SU-DHL-6 (cell line): ENCODE results near the gene GOLGA8H.
"Not testable (repeated sequence)": the region's sequence is repeated elsewhere in the genome, so short reads cannot be mapped to it uniquely, and the experiment has no call there.

Experiments
- H2AFZ ChIP-seq: fragments of 200-600 bp; sonication (generic); 2 replicates; pipeline ENCODE4 v1.6.1; 2014; ENCODE audit warnings: low read depth, mild to moderate bottlenecking, moderate library complexity, mixed read lengths, antibody characterized with exemption, low read length; ENCODE audit not compliant: severe bottlenecking
- H3F3A ChIP-seq: fragments of 200-600 bp; shearing (Covaris generic); 2 replicates; pipeline ENCODE4 v1.6.0; 2016; ENCODE audit warnings: antibody characterized with exemption, mild to moderate bottlenecking; ENCODE audit not compliant: insufficient read depth
- H3K27ac ChIP-seq: fragments of 200-600 bp; sonication (generic); 2 replicates; pipeline ENCODE4 v1.5.1; 2016; ENCODE audit warnings: low read depth, mild to moderate bottlenecking, low read length, moderate library complexity, mixed read lengths
- H3K27me3 ChIP-seq: fragments of 200-600 bp; sonication (generic), shearing (Covaris generic); 2 replicates; pipeline ENCODE4 v1.6.0; 2014; ENCODE audit warnings: mild to moderate bottlenecking, low read length
- H3K36me3 ChIP-seq: fragments of 200-600 bp; sonication (generic); 2 replicates; pipeline ENCODE4 v1.6.1; 2014; ENCODE audit warnings: mild to moderate bottlenecking, low read length, mixed read lengths
- H3K4me2 ChIP-seq: fragments of 300-600, 200-600 bp; shearing (Covaris generic), sonication (generic); 2 replicates; pipeline ENCODE4 v1.6.0; 2014; ENCODE audit warnings: low read length, low read depth, mild to moderate bottlenecking; ENCODE audit not compliant: poor library complexity, severe bottlenecking
- H3K4me3 ChIP-seq: fragments of 200-600 bp; sonication (generic); 2 replicates; pipeline ENCODE4 v1.5.1; 2014; ENCODE audit warnings: antibody characterized with exemption, low read length, mild to moderate bottlenecking, mixed read lengths; ENCODE audit not compliant: insufficient read depth, poor library complexity, severe bottlenecking
- H3K79me2 ChIP-seq: fragments of 200-600 bp; sonication (generic); 2 replicates; pipeline ENCODE4 v1.6.1; 2014; ENCODE audit warnings: mild to moderate bottlenecking, low read length, moderate library complexity; ENCODE audit not compliant: insufficient read depth
- H3K9ac ChIP-seq: fragments of 200-600 bp; sonication (generic); 2 replicates; pipeline ENCODE4 v1.7.0; 2014; ENCODE audit warnings: mild to moderate bottlenecking, low read length
- H3K9me2 ChIP-seq: fragments of 200-600 bp; sonication (generic); replicated peaks from 2 replicates; pipeline ENCODE4 v1.6.1; 2014; ENCODE audit warnings: low read length; ENCODE audit not compliant: insufficient read depth
- H3K9me3 ChIP-seq: fragments of 200-600 bp; sonication (generic); 2 replicates; pipeline ENCODE4 v1.6.1; 2014; ENCODE audit warnings: low read length, mixed read lengths; ENCODE audit not compliant: insufficient read depth
- H4K20me1 ChIP-seq: fragments of 200-600 bp; sonication (generic); 2 replicates; pipeline ENCODE4 v1.6.1; 2014; ENCODE audit warnings: low read depth, mild to moderate bottlenecking, antibody characterized with exemption, low read length, moderate library complexity, mixed read lengths
- EZH2phosphoT487 ChIP-seq: fragments of 200-600 bp; sonication (generic), shearing (Covaris generic); conservative IDR thresholded peaks from 2 replicates; pipeline ENCODE4 v1.6.1; 2018; ENCODE audit warnings: mild to moderate bottlenecking, antibody characterized with exemption, low read length, moderate library complexity, mixed read lengths
- TF ChIP-seq, protein P1 (sequence below): fragments of 200-600 bp; sonication (generic); IDR thresholded peaks from one replicate; pipeline ENCODE4 v1.5.1; 2017; ENCODE audit warnings: antibody characterized with exemption, mild to moderate bottlenecking, low read length, moderate library complexity; ENCODE audit not compliant: insufficient read depth, poor library complexity, severe bottlenecking

The GOLGA8H gene

DNA sequence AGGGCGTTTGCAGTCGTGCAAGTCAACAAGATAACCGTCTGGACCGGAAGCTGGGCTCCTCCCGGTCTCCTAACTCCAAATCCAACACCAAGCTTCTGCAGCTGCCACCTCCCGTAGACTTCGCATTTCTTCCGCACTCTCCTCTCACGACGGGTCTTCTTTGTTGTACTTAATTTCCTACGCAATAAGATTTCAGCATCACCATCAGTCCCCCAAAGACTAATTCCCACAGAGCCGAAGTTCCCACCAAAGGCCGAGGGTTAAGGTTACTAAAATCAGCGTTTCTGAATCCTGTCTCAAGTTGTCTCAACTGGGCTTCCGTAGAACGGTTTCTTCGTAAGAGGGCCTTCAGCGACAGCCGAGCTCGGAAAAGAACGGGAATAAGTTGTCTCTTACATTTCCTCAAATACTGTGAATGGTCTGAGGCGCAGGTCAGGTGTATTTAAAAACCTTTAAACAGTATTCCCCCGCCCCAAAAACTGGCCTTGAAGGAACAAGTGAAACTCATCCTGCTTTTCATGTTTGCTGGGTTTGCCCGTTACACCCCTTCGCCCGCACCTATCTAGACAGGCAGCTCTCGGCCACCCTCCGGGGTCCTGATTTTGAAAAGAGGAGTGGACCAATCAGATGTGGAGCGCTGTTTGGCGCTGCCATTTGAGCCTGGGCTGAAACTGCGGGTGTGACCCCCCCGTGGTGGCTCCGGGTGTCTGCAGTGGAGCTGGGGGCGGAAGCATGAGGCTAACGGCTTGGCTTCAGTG is 21.8 kb downstream of the GOLGA8H start, which contains the start of gene ARHGAP11B:
Gene ARHGAP11B (plus strand): TSS at position 693 of the 758 bp plus-strand sequence.
- Histone ChIP-seq H3K27ac (peak within 1 kb of the TSS; percentile 93), H3K4me3 (peak within 1 kb of the TSS; percentile 96), H3K9ac (peak within 1 kb of the TSS; percentile 92), H2AFZ (peak within 1 kb of the TSS; percentile 47), H3K79me2 (peaks cover 46% of the 10 kb centered on the region), H3K4me2 (peak within 1 kb of the TSS; percentile 80)
- not testable (repeated sequence) for H3F3A ChIP-seq, H4K20me1 ChIP-seq, H3K27me3 ChIP-seq, H3K36me3 ChIP-seq, H3K9me2 ChIP-seq, H3K9me3 ChIP-seq

- Histone ChIP-seq H3K79me2 (peaks cover 47% of the 10 kb centered on the region), H3K4me2 (peak overlapping the region; percentile 80), H3K9ac (peak overlapping the region; percentile 92), H3K4me3 (peak overlapping the region; percentile 96), H3K27ac (peak overlapping the region; percentile 93)
- H3K36me3 ChIP-seq, H3F3A ChIP-seq, H3K9me3 ChIP-seq, H2AFZ ChIP-seq, H3K9me2 ChIP-seq, H4K20me1 ChIP-seq, H3K27me3 ChIP-seq: not testable (repeated sequence)
These were observed 22.4 kb downstream of the GOLGA8H start for GRCh38 chr15:30626194-30626565.

GRCh38 chr15:30626632-30627031 is 22.8 kb downstream of the GOLGA8H start:
- Histone ChIP-seq H3K27ac (peak overlapping the region; percentile 93), H3K79me2 (peaks cover 47% of the 10 kb centered on the region)
- not testable (repeated sequence) for H3K9me2 ChIP-seq

DNA sequence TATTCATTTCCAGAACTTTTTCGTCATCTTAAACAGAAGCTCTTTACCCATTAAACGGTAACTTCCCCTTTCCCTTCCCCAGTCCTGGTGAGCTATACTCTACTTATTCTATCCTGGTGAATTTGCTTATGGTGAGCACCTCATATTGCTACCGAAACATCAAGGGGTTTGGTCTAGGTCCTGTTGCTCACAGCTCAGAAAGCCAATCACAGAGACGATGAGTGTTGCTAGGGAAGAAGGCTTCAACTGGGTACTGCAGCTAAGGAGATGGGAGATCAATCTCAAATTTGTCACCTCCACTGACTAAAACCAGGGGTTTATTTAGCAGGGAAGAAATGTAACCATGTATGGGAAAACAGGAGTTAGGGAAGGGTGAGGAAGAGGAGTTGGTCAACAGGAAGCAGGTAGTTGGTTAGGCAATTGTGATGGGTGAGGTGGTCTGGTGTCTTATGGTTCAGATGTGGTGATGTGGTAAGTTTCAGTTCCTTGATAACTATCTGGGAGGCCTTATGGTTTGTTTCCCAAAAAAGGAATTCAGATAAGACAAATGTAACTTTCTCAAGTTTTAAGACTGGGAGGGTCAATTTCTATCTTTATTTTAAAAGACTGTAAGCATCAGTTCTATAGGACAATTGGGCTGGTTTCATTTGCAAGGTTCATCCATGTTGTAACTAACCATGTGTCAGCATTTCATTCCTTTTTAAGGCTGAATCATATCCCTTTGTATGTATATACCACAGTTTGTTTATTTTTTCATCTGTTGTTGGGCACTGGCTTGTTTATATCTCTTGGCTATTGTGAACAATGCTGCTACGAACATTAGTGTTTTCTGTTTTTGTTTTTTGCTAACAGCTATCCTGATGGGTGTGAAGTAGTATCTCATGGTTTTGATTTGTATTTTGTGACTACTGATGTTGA is 46.4 kb downstream of the GOLGA8H start:
- no peak overlapping the region for H3K4me3 ChIP-seq
- H3K4me2 ChIP-seq = no peak overlapping the region
- H2AFZ ChIP-seq = no peak overlapping the region
- H3K36me3 ChIP-seq = peaks cover 34% of the 10 kb centered on the region
- no peaks in the 10 kb centered on the region for H3K9me2 ChIP-seq
- H3F3A ChIP-seq = peaks cover 6% of the 10 kb centered on the region; the same call in 1 of the 2 replicates
- no peaks in the 10 kb centered on the region for H3K27me3 ChIP-seq
- H3K9me3 ChIP-seq = no peaks in the 10 kb centered on the region
- no peaks in the 10 kb centered on the region for H4K20me1 ChIP-seq
- H3K79me2 ChIP-seq = peaks cover 17% of the 10 kb centered on the region; the same call in 1 of the 2 replicates
- H3K9ac ChIP-seq = no peak overlapping the region
- TF ChIP-seq EZH2phosphoT487 = no peak
- TF ChIP-seq, protein P1, sequence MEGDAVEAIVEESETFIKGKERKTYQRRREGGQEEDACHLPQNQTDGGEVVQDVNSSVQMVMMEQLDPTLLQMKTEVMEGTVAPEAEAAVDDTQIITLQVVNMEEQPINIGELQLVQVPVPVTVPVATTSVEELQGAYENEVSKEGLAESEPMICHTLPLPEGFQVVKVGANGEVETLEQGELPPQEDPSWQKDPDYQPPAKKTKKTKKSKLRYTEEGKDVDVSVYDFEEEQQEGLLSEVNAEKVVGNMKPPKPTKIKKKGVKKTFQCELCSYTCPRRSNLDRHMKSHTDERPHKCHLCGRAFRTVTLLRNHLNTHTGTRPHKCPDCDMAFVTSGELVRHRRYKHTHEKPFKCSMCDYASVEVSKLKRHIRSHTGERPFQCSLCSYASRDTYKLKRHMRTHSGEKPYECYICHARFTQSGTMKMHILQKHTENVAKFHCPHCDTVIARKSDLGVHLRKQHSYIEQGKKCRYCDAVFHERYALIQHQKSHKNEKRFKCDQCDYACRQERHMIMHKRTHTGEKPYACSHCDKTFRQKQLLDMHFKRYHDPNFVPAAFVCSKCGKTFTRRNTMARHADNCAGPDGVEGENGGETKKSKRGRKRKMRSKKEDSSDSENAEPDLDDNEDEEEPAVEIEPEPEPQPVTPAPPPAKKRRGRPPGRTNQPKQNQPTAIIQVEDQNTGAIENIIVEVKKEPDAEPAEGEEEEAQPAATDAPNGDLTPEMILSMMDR = no peak
- H3K27ac ChIP-seq = no peak overlapping the region

More at GRCh38 chr15:30626632-30627031, 22.8 kb downstream of the GOLGA8H start:
- H3K9ac ChIP-seq = peak overlapping the region; percentile 92
- H3K4me2 ChIP-seq = peak overlapping the region; percentile 80
- H3F3A ChIP-seq, H4K20me1 ChIP-seq, H3K36me3 ChIP-seq, H3K9me3 ChIP-seq, H2AFZ ChIP-seq, H3K27me3 ChIP-seq: not testable (repeated sequence)
- peak overlapping the region; percentile 96 for H3K4me3 ChIP-seq

DNA sequence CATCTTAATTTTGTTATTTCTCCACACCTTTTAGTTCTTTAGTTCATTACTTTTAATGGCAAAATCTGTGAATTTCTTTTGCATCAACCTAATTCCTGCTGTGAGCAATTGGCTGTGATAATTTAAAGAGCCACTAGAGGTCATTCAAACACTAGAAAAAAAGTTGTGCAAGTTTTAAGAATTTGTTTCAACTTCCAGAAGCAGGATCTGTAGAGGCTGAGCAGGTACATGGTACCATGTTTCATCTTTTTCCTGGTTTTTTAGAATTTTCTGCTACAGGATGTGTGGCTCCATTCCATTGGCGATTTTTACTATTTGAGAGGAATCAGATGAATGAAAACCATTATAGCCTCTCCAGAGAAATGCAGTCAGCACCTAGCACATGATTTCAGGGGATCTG is 57.3 kb downstream of the GOLGA8H start:
- H3K27ac ChIP-seq, H3K9ac ChIP-seq, H2AFZ ChIP-seq, H3K9me3 ChIP-seq, H3K9me2 ChIP-seq, H3K4me2 ChIP-seq, H3F3A ChIP-seq, H3K4me3 ChIP-seq, H3K27me3 ChIP-seq, H4K20me1 ChIP-seq: not testable (repeated sequence)
- peaks cover 43% of the 10 kb centered on the region for H3K79me2 ChIP-seq
- peaks cover 30% of the 10 kb centered on the region; the same call in 1 of the 2 replicates for H3K36me3 ChIP-seq
